Stomach (tissue), 4 donors: ENCODE measurements around the gene IGF1R.

ENCODE experiments used
- CTCF ChIP-seq, 7 experiments: fragments of 450-650 bp in 4 of 7; fragments of 200-600 bp in 3 of 7; sonication (generic) in 3 of 7; IDR thresholded peaks; one replicate each; pipeline ENCODE4 v1.5.1; 2016 to 2019; ENCODE audit warnings: antibody characterized with exemption in 7 of 7, control low read depth in 2 of 7, mild to moderate bottlenecking in 1 of 7
- POLR2AphosphoS5 ChIP-seq, 3 donors: sonication (generic); formaldehyde crosslinking; IDR thresholded peaks; one replicate each; pipeline ENCODE4 v1.6.1; 2016; ENCODE audit warnings: antibody characterized with exemption in 3 of 3

- no peak for TF ChIP-seq POLR2AphosphoS5 (IDR thresholded peaks at IDR 0.05)
- no peak for TF ChIP-seq CTCF (IDR thresholded peaks at IDR 0.05)
These were observed 92.6 kb downstream of the IGF1R start for GRCh38 chr15:98740963-98741362.
